Hematopoietic multipotent progenitor cell treated with erythropoietin and hydrocortisone succinate and interleukin-3 and kit ligand, for 6 days (in vitro differentiated cells): ENCODE data around the gene FIGNL2.
"Not testable (repeated sequence)": the region's sequence is repeated elsewhere in the genome, so short reads cannot be mapped to it uniquely, and the experiment has no call there.

Source experiments
- DNase-seq: peaks from one replicate; pipeline ENCODE4 v3.0.0-alpha.2; 2015

Gene FIGNL2, protein sequence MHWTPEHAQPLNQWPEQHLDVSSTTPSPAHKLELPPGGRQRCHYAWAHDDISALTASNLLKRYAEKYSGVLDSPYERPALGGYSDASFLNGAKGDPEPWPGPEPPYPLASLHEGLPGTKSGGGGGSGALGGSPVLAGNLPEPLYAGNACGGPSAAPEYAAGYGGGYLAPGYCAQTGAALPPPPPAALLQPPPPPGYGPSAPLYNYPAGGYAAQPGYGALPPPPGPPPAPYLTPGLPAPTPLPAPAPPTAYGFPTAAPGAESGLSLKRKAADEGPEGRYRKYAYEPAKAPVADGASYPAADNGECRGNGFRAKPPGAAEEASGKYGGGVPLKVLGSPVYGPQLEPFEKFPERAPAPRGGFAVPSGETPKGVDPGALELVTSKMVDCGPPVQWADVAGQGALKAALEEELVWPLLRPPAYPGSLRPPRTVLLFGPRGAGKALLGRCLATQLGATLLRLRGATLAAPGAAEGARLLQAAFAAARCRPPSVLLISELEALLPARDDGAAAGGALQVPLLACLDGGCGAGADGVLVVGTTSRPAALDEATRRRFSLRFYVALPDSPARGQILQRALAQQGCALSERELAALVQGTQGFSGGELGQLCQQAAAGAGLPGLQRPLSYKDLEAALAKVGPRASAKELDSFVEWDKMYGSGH

DNA sequence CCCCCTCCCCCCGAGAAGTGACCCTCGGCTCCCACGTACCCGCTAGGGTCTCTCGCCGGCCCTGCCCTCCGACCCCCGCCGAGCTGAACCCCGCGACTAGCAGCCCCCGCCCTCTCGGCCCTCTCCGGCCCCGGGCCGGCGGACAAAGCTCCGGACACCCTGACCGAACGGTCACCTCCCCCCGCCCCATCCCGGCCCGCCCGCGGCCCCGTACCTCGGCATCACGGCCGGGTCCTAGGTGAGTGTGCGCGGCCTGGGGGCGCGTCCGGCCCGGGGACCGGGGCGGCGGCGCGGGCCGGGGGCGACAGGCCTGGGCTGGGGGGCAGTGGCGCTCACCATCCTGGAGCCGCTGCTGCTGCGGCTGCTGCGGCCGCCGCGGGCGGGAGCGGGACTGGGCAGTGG, at the start of gene FIGNL2:
TSS of gene FIGNL2 (minus strand) at position 393 of the 402 bp plus-strand sequence. CDS start 26,305 bp downstream, outside the sequence.
- no peak for DNase-seq

- DNase-seq: no peak
These were observed 48.7 kb upstream of the FIGNL2 start for GRCh38 chr12:51897181-51897580.

DNA sequence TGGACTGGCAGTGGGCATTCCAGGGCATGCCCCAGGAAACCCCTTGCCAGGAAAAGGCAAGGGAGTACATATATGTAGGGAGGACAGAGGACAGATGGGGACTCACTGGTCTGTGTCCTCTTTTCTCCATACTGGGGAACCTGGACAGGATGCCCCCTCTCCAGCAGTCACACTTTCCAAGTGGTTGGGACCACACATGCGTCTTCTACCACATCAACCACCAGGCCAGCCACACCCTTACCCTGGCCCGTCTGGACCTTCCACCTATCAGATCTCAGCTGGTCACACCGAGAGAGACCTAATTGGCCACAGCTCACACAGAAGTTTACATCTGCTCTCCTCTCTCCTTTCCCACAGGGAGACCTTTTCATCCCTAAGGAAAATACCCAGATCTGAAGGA, 47.7 kb upstream of the FIGNL2 start:
- peak; percentile 43 for DNase-seq

GRCh38 chr12:51895378-51896135, 47.0 kb upstream of the FIGNL2 start:
- no peak for DNase-seq

DNA sequence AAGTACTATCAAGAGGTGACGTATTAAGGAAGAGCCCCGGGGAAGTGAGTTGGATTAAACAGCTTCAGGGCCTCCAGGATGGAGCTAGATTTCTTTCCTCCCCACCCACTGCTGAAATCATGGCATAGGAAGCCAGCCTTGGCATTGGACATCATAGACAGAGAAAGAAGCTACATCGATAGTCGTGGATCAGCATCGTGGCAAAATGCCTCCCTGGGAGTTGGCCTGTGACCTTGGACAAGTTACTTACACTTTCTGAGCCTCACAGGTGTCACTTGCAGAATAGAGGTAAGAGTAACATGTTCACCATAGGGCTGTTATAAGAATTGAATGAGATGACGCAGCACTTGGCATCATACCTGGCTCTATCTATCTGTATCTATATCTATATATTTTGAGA, 45.3 kb upstream of the FIGNL2 start:
- DNase-seq: no peak

DNA sequence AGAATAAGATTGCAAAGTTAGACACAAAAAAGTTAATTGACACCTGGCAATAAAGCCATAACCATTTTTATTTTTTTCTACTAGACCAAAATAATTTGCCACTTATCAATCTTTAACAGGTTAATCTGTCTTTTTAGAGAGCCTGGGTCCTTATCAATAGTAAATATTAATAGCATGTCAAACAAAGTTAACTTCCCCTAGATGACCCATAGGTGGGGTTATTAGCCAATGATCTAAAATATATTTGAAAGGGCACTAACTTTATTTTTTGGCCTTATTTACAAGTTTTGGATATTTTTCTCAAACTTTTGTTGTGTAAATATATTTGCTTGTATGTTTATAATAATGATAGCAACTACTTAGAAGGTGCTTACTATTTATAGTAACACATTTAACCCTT, 43.3 kb upstream of the FIGNL2 start:
- peak; percentile 60 for DNase-seq

DNA sequence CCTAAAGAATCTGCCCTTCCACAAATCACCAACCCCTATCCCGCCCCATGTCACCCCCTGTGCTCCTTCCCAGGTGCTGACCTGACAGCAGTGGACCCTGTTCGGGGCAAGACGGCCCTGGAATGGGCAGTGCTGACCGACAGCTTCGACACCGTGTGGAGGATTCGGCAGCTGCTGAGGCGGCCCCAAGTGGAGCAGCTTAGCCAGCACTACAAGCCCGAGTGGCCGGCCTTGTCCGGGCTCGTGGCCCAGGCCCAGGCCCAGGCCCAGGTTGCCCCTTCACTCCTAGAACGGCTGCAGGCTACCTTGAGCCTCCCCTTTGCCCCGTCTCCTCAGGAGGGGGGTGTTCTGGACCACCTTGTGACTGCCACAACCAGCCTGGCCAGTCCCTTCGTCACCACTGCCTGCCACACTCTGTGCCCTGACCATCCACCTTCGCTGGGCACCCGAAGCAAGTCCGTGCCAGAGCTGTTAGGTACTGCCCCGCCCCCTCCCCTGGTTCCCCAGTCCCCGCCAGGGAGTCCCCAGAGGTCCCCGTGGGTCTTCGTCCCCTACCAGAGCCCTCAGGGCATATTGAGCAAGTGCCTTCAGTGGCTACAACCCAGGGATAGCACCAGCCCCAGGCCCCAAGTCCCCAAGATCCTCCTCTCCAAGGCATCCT, 42.1 kb upstream of the FIGNL2 start:
- DNase-seq: no peak

- no peak for DNase-seq
These were observed 41.6 kb upstream of the FIGNL2 start for GRCh38 chr12:51890133-51890464.

- DNase-seq: no peak
These were observed 41.0 kb upstream of the FIGNL2 start for GRCh38 chr12:51889216-51890132.

GRCh38 chr12:51888316-51889215, 40.0 kb upstream of the FIGNL2 start:
- DNase-seq: no peak

- DNase-seq: peak; percentile 39
These were observed 39.2 kb upstream of the FIGNL2 start, which contains the start of gene ANKRD33 for GRCh38 chr12:51887476-51888315. Gene ANKRD33, plus strand, starts transcription at chr12:51888103. Its CDS starts 84 bp downstream, at chr12:51888187.

- DNase-seq: peak; percentile 74
These were observed 37.6 kb upstream of the FIGNL2 start for GRCh38 chr12:51886021-51886710.

DNA sequence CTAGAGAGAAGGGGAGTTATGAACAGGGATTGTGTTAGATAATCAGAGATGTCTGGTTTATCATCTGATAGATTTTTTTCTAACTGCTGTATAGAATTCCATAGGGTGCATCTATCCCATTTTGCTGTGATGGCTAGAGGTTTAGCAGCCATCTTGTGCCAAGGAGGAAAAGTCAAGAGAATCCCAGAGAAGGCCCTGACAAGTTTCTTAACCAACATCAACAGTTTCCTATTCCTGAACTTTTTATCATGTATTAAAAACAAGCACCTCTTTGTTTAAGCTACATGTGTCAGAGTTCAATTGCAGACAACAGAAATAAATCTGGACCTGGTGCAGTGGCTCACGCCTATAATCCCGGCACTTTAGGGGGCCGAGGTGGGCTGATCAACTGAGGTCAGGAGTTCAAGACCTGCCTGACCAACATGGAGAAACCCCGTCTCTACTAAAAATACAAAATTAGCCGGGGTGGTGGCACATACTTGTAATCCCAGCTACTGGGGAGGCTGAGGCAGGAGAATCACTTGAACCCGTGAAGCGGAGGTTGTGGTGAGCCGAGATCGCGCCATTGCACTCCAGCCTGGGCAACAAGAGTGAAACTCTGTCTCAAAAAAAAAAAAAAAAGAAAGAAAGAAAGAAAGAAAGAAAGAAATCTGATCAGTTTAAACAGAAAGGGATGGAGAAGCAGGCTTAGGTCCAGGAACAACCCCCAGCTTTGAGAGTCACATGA, 36.9 kb upstream of the FIGNL2 start:
- DNase-seq: not testable (repeated sequence)

GRCh38 chr12:51884676-51885229, 36.2 kb upstream of the FIGNL2 start:
- DNase-seq: no peak

- no peak for DNase-seq
These were observed 35.6 kb upstream of the FIGNL2 start for GRCh38 chr12:51883998-51884675.

GRCh38 chr12:51883295-51883694, 34.8 kb upstream of the FIGNL2 start:
- DNase-seq: no peak

DNA sequence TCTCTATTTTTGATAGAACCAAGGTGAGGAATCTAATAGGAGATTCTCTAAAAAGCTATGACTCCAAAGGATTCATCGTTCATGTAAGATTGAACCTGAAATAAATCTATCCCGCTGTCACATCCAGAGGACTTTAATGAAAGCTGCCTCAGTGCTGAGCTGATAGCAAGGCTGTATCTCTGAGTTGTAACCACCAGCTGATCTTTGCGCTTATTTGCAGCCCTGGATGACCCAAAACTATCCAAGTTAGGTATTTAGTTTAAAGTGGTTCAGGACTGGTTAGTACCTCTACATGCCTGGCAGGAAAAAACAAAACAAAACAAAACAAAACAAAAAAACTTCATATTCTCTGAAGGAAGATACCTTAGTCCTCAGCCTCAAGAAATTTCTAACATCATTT, 30.6 kb upstream of the FIGNL2 start:
- no peak for DNase-seq

DNA sequence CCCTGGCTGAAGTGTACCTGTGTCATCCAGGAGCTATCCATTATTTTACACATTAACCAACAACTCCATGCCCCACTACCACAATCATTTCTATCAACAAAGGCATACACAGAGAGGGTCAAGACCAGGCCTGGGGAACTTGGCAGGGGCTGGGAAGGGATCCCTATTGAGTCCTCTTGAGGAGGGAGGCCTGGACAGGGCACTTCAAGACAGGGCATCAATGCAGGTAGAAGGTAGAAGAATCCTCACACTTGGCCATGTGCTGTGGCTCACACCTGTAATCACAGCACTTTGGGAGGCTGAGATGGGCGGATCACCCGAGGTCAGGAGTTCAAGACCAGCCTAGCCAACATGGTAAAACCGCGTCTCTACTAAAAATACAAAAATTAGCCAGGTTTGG, 26.0 kb upstream of the FIGNL2 start:
- no peak for DNase-seq
